ENCODE data around the gene TP63.

The TP63 gene

DNA sequence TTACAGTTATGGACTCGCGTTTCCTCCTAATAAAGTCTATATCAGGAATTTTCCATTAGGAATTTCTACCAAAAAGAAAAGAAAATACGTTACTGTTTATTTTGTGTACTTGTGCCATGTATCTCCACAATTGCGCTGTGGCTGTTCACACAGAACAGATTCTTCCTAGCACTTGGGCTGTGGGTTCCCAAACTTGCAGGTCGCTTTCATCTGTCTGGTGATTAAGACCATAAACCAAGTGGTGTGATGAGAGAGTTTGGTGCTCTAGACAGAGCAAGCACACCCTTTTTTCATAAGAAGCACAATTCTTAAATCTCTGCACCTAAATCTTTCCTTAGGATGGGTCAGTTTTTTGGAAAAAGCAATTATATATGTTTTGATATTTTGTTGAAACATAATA lies 203.3 kb downstream of the TP63 start:
- Histone ChIP-seq H3K9me3 (ENCODE audit: control insufficient read depth, low read length) (no peaks in the 10 kb centered on the region), H3K79me2 (no peaks in the 10 kb centered on the region), H3K9ac (no peak overlapping the region), H2AFZ (no peak overlapping the region), H3K4me2 (ENCODE audit: low read length) (no peak overlapping the region), H3K4me3 (ENCODE audit: low read depth, low read length) (no peak overlapping the region), H3K27me3 (ENCODE audit: control insufficient read depth, insufficient read depth, low read length) (no peaks in the 10 kb centered on the region), H3K4me1 (no peaks in the 10 kb centered on the region), H3K27ac (no peak overlapping the region), H3K36me3 (ENCODE audit: control insufficient read depth, insufficient read depth, low read length) (no peaks in the 10 kb centered on the region)
- TF ChIP-seq, protein P1, sequence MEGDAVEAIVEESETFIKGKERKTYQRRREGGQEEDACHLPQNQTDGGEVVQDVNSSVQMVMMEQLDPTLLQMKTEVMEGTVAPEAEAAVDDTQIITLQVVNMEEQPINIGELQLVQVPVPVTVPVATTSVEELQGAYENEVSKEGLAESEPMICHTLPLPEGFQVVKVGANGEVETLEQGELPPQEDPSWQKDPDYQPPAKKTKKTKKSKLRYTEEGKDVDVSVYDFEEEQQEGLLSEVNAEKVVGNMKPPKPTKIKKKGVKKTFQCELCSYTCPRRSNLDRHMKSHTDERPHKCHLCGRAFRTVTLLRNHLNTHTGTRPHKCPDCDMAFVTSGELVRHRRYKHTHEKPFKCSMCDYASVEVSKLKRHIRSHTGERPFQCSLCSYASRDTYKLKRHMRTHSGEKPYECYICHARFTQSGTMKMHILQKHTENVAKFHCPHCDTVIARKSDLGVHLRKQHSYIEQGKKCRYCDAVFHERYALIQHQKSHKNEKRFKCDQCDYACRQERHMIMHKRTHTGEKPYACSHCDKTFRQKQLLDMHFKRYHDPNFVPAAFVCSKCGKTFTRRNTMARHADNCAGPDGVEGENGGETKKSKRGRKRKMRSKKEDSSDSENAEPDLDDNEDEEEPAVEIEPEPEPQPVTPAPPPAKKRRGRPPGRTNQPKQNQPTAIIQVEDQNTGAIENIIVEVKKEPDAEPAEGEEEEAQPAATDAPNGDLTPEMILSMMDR (IDR thresholded peaks at IDR 0.05), result no peak

DNA sequence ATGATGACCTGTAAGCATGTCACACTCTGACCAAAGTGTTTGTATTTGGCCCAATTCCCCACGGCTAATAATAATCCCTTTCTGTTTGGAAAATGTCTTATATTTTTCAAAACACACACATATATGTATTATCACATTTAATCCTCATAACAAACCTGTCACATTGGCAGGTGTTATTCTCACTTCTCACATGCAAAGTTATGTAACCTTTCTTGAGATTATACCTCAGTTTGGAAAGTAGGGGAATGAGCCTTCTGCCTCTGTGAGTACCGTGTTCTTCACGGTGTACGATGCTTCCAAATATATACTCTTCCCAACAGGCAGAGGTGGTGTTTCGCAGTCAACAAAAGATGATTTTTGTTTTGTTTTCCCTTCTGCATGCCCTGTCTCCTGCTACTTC lies 205.6 kb downstream of the TP63 start:
- TF ChIP-seq, protein P1 (IDR thresholded peaks at IDR 0.05), result no peak
- H2AFZ ChIP-seq, result no peak overlapping the region
- no peak overlapping the region for H3K27ac ChIP-seq
- no peak overlapping the region for H3K9ac ChIP-seq
- no peaks in the 10 kb centered on the region for H3K4me1 ChIP-seq
- no peaks in the 10 kb centered on the region for H3K36me3 ChIP-seq (ENCODE audit: control insufficient read depth, insufficient read depth, low read length)
- H3K27me3 ChIP-seq (ENCODE audit: control insufficient read depth, insufficient read depth, low read length), result no peaks in the 10 kb centered on the region
- no peaks in the 10 kb centered on the region for H3K79me2 ChIP-seq
- no peaks in the 10 kb centered on the region for H3K9me3 ChIP-seq (ENCODE audit: control insufficient read depth, low read length)
- no peak overlapping the region for H3K4me3 ChIP-seq (ENCODE audit: low read depth, low read length)
- no peak overlapping the region for H3K4me2 ChIP-seq (ENCODE audit: low read length)

DNA sequence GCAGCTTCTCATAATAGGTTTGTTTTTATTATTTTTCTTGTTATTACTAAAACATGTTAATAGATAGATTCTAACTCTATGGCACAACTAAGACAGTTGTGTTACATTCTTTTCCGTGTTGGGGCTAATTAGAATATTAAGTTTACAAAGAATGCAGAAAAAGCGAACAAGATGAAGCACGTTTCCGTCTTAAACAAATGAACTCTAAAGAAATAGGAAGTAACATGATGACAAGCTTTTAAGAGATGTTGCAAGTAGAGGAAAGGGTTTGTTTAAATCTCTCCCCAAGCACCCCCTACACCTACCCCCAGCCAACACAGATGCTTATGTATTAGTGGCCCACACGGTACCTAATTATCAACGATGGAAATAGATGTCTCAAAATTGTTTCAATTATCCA lies 207.1 kb downstream of the TP63 start:
- no peaks in the 10 kb centered on the region for H3K79me2 ChIP-seq
- no peak overlapping the region for H3K4me2 ChIP-seq (ENCODE audit: low read length)
- TF ChIP-seq, protein P1 (IDR thresholded peaks at IDR 0.05), result no peak
- no peak overlapping the region for H3K9ac ChIP-seq
- H3K4me1 ChIP-seq, result no peaks in the 10 kb centered on the region
- H3K9me3 ChIP-seq (ENCODE audit: control insufficient read depth, low read length), result no peaks in the 10 kb centered on the region
- no peak overlapping the region for H3K4me3 ChIP-seq (ENCODE audit: low read depth, low read length)
- no peaks in the 10 kb centered on the region for H3K27me3 ChIP-seq (ENCODE audit: control insufficient read depth, insufficient read depth, low read length)
- H2AFZ ChIP-seq, result no peak overlapping the region
- no peaks in the 10 kb centered on the region for H3K36me3 ChIP-seq (ENCODE audit: control insufficient read depth, insufficient read depth, low read length)
- H3K27ac ChIP-seq, result no peak overlapping the region

DNA sequence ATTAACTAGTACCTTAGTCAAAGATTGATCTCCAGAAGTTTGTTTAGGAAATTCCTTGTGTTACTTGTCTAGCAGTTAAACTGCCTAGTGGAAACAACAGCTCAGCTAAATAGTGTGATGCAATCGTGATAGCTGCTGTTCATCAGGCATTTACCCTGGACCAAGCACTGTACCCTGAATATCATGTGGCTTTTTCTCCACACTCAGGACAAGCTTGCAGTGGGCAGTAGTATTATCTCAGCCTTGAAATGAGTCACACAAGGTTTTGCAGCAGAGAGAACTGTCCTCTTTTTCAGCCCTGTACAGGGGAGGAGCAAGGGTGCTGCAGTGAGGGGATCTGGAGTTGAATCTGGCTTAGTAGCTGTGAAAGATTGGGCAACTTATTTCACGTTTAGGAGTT lies 208.4 kb downstream of the TP63 start:
- Histone ChIP-seq H3K4me3 (ENCODE audit: low read depth, low read length) (no peak overlapping the region), H3K9ac (no peak overlapping the region), H3K27me3 (ENCODE audit: control insufficient read depth, insufficient read depth, low read length) (no peaks in the 10 kb centered on the region), H2AFZ (no peak overlapping the region), H3K36me3 (ENCODE audit: control insufficient read depth, insufficient read depth, low read length) (no peaks in the 10 kb centered on the region), H3K4me2 (ENCODE audit: low read length) (no peak overlapping the region), H3K79me2 (no peaks in the 10 kb centered on the region), H3K4me1 (no peaks in the 10 kb centered on the region), H3K27ac (no peak overlapping the region), H3K9me3 (ENCODE audit: control insufficient read depth, low read length) (no peaks in the 10 kb centered on the region)
- TF ChIP-seq, protein P1 (IDR thresholded peaks at IDR 0.05), result no peak

DNA sequence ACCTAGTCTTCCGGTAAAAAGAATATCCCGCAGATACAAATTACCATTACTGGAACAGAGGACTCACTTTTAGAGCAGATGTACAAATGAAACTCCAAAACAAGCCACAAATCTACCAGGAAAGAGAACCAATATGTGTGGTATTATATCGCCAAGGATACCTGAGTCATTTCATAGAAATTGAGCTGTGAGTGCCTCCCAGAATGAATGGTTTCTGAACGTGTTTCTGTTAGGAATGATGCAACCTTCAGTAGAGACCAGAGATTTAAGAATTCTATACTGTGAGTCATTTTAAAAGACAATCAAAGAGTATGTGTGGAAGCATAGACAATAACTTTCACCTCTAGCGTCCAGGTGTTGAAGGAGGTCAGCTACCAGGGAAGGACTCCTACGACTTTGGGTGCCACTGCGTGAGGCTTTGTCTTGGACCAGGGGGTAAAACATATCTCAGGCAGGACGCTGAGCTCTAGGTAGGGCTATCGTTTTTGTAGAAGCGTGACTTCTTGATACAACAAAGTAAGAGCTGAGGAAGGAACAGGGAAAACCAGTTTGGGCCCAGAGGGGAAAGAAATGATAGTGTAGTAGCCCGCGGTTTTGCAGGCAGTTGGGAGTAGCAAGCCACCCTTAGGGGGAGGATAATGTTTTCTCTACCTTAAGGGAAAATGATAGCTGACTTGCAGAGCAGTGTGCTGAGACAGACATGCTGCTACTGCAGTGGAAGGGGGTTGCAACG lies 210.4 kb downstream of the TP63 start:
- Histone ChIP-seq H3K9ac (no peak overlapping the region), H3K4me3 (ENCODE audit: low read depth, low read length) (no peak overlapping the region), H3K4me2 (ENCODE audit: low read length) (no peak overlapping the region), H3K36me3 (ENCODE audit: control insufficient read depth, insufficient read depth, low read length) (no peaks in the 10 kb centered on the region), H3K9me3 (ENCODE audit: control insufficient read depth, low read length) (no peaks in the 10 kb centered on the region), H3K79me2 (no peaks in the 10 kb centered on the region), H3K27me3 (ENCODE audit: control insufficient read depth, insufficient read depth, low read length) (no peaks in the 10 kb centered on the region), H3K27ac (no peak overlapping the region), H2AFZ (no peak overlapping the region), H3K4me1 (no peaks in the 10 kb centered on the region)
- TF ChIP-seq, protein P1 (IDR thresholded peaks at IDR 0.05), result no peak
